ENCODE measurements around the gene IQGAP1. TPM values are rescaled to one million over a fixed set of nuclear protein-coding genes. Genes with fewer than 3 reads are reported as not detected.

IQGAP1 gene
- total and polyA plus RNA-seq, 8 donors, result 22.3 to 222 (median 86.4) TPM

DNA sequence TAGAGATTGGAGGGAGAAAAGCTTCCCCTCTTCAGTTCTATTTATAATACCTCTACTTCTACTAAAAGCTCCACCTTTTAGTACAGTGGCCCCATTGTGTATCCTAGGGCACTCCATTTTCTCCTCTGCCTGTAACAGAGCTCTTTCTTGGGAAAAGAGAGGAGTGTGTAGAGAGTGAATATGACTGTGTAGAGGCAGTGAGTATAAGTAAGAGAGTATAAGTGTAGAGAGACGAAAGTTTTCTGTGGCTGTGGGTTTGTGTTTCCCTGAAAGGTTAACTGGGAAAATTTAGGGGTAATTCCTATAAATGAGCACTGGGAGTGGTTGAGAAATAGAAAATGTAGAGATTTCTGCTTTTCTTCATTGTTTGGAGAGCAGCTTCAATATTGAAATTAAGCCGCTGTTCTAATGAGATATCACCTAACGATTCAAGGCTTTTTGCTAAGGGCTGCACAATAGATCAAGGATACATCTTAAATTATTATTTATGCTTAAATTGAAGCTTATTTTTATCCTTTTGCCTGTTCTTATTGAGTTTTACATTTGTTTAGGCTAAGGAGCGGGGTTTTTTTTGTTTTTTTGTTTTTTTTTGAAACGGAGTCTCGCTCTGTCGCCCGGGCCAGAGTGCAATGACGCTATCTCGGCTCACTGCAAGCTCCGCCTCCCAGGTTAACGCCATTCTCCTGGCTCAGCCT lies 6.9 kb downstream of the IQGAP1 start:
- H3K27ac ChIP-seq, result peak overlapping the region in 2 of 5 donors; percentile 17 to 25
- peaks cover 29 to 100% (median 74%) of the 10 kb centered on the region in 4 donors for H3K4me1 ChIP-seq
- H3K27me3 ChIP-seq, result no peaks in the 10 kb centered on the region
- intact Hi-C loops (cut with DNase I; ENCODE audit: low total_unique reads), result no loop called here
- peaks cover 10 to 26% (median 18%) of the 10 kb centered on the region in 4 donors for H3K36me3 ChIP-seq
- WGBS, 5 donors, result 94 to 98% (median 95%) methylated on average over 12 of the region's 12 CpGs
- H3K9me3 ChIP-seq, result no peaks in the 10 kb centered on the region
- TF ChIP-seq EP300 (IDR thresholded peaks at IDR 0.05) (no peak), POLR2AphosphoS5 (IDR thresholded peaks at IDR 0.05) (no peak), POLR2A (IDR thresholded peaks at IDR 0.05) (no peak)
- TF ChIP-seq, protein P1, sequence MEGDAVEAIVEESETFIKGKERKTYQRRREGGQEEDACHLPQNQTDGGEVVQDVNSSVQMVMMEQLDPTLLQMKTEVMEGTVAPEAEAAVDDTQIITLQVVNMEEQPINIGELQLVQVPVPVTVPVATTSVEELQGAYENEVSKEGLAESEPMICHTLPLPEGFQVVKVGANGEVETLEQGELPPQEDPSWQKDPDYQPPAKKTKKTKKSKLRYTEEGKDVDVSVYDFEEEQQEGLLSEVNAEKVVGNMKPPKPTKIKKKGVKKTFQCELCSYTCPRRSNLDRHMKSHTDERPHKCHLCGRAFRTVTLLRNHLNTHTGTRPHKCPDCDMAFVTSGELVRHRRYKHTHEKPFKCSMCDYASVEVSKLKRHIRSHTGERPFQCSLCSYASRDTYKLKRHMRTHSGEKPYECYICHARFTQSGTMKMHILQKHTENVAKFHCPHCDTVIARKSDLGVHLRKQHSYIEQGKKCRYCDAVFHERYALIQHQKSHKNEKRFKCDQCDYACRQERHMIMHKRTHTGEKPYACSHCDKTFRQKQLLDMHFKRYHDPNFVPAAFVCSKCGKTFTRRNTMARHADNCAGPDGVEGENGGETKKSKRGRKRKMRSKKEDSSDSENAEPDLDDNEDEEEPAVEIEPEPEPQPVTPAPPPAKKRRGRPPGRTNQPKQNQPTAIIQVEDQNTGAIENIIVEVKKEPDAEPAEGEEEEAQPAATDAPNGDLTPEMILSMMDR (IDR thresholded peaks at IDR 0.05), result no peak
- DNase-seq, result no peak
- no peak overlapping the region for H3K4me3 ChIP-seq

DNA sequence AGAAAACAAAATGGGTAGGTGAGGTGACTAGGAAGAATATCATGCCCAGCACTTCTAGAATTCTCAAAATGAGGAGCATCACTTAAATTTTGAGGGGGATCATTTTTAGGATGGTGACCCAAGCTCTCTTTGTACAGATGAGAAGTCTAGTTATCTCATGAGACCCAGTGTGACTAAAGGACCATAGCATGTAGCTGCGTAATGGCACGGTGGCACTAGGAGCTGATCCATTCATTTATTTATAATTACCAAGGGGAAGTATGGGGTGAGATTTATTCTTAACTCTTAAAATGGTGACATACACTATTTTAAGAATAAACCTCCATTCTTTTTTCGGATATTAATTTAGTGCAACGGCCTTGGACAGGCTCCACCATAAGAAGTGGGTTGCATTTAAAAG lies 8.3 kb downstream of the IQGAP1 start:
- H3K4me1 ChIP-seq, result peaks cover 32 to 100% (median 73%) of the 10 kb centered on the region in 4 donors
- H3K4me3 ChIP-seq, result no peak overlapping the region
- H3K36me3 ChIP-seq, result peaks cover 3 to 18% (median 10%) of the 10 kb centered on the region in 4 donors
- peak overlapping the region in 1 of 5 donors; percentile 61 for H3K27ac ChIP-seq
- H3K9me3 ChIP-seq, result no peaks in the 10 kb centered on the region
- no peaks in the 10 kb centered on the region for H3K27me3 ChIP-seq
- TF ChIP-seq, protein P1 (IDR thresholded peaks at IDR 0.05), result no peak
- TF ChIP-seq EP300 (IDR thresholded peaks at IDR 0.05) (no peak), POLR2AphosphoS5 (IDR thresholded peaks at IDR 0.05) (no peak), POLR2A (IDR thresholded peaks at IDR 0.05) (no peak)
- intact Hi-C loops (cut with DNase I; ENCODE audit: low total_unique reads), result no loop called here
- DNase-seq, result no peak
- 81 to 91% (median 86%) methylated on average over 4 of the region's 4 CpGs for WGBS, 5 donors

DNA sequence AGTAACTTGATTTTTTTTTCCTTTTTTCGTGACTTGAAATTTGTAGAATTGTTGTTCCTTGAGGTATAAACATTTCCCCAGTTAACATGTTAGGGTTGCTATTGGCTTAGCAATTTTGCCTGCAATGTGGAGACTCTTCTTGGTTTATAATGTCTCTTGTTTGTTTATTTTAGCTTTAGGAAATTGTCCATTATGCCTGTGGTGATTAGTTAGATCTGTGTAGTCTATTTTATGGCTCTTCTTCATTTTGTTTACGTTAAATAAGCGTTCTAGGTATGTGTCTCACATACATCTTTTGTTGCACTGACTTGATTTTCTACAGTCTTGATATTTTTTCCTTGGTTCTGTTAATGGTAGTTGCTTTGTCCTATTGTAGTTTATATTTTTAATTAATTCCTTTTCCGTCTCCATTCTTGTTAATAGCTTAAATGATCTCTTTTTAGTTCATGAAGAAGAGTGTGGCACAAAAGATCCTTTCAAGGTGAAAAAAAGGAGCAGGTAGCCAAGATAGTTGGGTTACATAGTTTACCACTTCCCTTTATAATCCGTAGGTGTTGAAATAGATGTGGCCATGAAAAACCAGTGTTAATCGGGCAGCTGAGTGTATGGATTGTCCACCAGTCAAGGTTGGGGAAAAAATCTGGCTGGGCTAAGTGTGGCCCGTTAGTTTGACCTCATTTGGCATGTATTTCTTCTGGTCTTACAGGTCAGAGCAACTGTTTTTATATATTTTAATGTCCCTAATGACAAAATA lies 12.1 kb downstream of the IQGAP1 start:
- TF ChIP-seq, protein P1 (IDR thresholded peaks at IDR 0.05), result no peak
- TF ChIP-seq POLR2A (IDR thresholded peaks at IDR 0.05), result no peak
- TF ChIP-seq EP300 (IDR thresholded peaks at IDR 0.05), result no peak
- no peak for TF ChIP-seq POLR2AphosphoS5 (IDR thresholded peaks at IDR 0.05)
- 46 to 54% (median 51%) methylated on average over 7 of the region's 7 CpGs for WGBS, 5 donors
- Histone ChIP-seq H3K4me3 (peak overlapping the region in 2 of 4 donors; percentile 10 to 12), H3K27me3 (no peaks in the 10 kb centered on the region), H3K36me3 (no peaks in the 10 kb centered on the region), H3K4me1 (peaks cover 46 to 100% (median 75%) of the 10 kb centered on the region in 4 donors), H3K27ac (peak overlapping the region; percentile 82 to 94 (median 91)), H3K9me3 (no peaks in the 10 kb centered on the region)
- intact Hi-C loops (cut with DNase I; ENCODE audit: low total_unique reads), result no loop called here
- DNase-seq, result peak in 1 of 2 donors; percentile 35

GRCh38 chr15:90400759-90401314 lies 12.8 kb downstream of the IQGAP1 start:
- Histone ChIP-seq H3K9me3 (no peaks in the 10 kb centered on the region), H3K36me3 (no peaks in the 10 kb centered on the region), H3K27ac (peak overlapping the region; percentile 82 to 94 (median 91)), H3K27me3 (no peaks in the 10 kb centered on the region), H3K4me1 (peaks cover 48 to 100% (median 76%) of the 10 kb centered on the region in 4 donors), H3K4me3 (peak overlapping the region in 3 of 4 donors; percentile 1 to 12 (median 10))
- intact Hi-C loops (cut with DNase I; ENCODE audit: low total_unique reads), result no loop called here
- DNase-seq, result peak; percentile 68 to 96
- 2 to 8% (median 7%) methylated on average over 7 of the region's 7 CpGs for WGBS, 5 donors
- TF ChIP-seq, protein P1 (IDR thresholded peaks at IDR 0.05), result no peak
- TF ChIP-seq POLR2A (IDR thresholded peaks at IDR 0.05) (no peak), POLR2AphosphoS5 (IDR thresholded peaks at IDR 0.05) (peak; percentile 70 to 85 (median 77)), EP300 (IDR thresholded peaks at IDR 0.05) (no peak)
